ENCODE data around the gene ATG2B. TPM values are rescaled to one million over a fixed set of nuclear protein-coding genes. Genes with fewer than 3 reads are reported as not detected.

Gene ATG2B
- total RNA-seq, 1 donor from 2014 or later, result 11.9 TPM

DNA sequence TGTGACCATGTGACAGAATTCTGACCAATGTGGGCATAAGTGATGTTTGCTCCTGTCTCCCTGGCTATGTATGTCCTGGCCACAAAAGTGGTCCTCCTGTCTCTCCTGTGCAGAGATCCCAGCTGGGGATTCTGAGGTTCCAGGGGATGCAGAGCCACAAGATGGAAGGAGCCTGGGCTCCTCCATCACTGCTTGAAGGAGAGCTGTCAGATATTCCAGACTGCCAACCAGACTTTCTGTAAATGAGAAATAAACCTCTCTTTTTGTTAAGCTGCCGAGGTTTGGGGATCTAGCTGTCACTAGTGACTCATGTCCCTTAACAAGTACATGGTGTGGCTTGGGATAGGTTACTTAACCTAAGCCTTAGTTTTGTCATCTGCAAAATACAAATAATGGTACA is 85.3 kb downstream of the ATG2B start:
- Histone ChIP-seq H3F3A (ENCODE audit: low read depth) (peaks cover 8% of the 10 kb centered on the region), H3K9ac (no peak overlapping the region), H3K27ac (no peak overlapping the region), H3K4me2 (no peak overlapping the region), H3K9me3 (ENCODE audit: low read depth) (no peaks in the 10 kb centered on the region), H3K4me1 (peaks cover 12% of the 10 kb centered on the region), H4K20me1 (ENCODE audit: low read depth) (peaks cover 3% of the 10 kb centered on the region), H3K36me3 (no peaks in the 10 kb centered on the region), H2AFZ (replicated peaks) (no peak overlapping the region), H3K79me2 (ENCODE audit: low read depth) (no peaks in the 10 kb centered on the region), H3K4me3 (no peak overlapping the region), H3K27me3 (no peaks in the 10 kb centered on the region)
- no peaks in the 10 kb centered on the region for H3K27me3 Mint-ChIP-seq (ENCODE audit: insufficient read depth, low read depth)
- no peak for DNase-seq (ENCODE audit: low spot score)
- H3K27ac Mint-ChIP-seq, result no peak overlapping the region
- H3K4me1 Mint-ChIP-seq, result peaks cover 41% of the 10 kb centered on the region
- TF ChIP-seq EZH2 (IDR thresholded peaks at IDR 0.05) (no peak), EZH2phosphoT487 (IDR thresholded peaks at IDR 0.05) (no peak)
- TF ChIP-seq, protein P1, sequence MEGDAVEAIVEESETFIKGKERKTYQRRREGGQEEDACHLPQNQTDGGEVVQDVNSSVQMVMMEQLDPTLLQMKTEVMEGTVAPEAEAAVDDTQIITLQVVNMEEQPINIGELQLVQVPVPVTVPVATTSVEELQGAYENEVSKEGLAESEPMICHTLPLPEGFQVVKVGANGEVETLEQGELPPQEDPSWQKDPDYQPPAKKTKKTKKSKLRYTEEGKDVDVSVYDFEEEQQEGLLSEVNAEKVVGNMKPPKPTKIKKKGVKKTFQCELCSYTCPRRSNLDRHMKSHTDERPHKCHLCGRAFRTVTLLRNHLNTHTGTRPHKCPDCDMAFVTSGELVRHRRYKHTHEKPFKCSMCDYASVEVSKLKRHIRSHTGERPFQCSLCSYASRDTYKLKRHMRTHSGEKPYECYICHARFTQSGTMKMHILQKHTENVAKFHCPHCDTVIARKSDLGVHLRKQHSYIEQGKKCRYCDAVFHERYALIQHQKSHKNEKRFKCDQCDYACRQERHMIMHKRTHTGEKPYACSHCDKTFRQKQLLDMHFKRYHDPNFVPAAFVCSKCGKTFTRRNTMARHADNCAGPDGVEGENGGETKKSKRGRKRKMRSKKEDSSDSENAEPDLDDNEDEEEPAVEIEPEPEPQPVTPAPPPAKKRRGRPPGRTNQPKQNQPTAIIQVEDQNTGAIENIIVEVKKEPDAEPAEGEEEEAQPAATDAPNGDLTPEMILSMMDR (IDR thresholded peaks at IDR 0.05), result no peak
- no peak overlapping the region for H3K4me3 Mint-ChIP-seq
- peaks cover 2% of the 10 kb centered on the region for H3K36me3 Mint-ChIP-seq
- H3K9me3 Mint-ChIP-seq, result peaks cover 11% of the 10 kb centered on the region

DNA sequence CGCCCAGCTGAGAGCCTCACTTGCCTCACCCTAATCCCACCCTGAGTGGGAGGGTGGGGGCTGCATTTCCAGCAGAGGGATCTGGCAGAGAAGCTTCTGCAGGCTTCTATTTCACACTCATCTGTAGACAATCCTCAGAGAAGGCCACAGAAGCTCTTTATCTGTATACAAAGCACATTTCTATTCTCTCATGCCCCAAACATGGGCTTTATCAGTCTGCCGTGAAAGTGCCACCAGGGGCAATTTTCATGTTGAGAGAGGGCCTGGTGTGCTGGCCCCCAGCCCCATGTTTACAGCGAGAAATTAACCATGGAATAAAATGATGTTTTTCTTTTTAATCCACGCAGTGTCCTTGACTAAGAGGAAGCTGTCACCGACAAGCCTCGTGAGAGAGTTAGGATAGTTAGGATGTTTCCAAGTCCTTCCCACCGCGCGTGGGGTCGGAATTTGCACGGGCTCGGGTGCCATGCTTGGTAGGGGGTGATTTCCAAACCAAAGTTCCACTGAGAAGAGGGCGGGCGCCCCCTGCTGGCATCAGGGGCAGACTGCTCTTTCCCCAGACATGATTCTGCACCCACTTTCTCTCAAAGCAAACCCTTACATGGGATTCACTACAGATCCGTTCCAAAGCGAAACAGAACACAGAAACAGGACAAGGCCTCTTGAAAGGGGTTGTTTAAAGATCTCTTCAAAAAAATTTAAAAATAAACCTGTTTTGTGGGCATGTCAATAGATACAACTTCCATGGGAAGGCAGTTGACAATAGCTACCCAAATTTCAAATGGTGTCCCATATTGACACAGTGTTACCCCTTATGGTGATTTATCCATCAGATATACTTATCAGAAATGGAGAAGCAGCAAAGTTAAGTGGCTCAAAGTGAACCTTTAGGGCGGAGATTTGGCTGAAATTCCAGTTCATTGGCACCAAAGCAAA is 87.7 kb downstream of the ATG2B start:
- Histone ChIP-seq H3K4me2 (peak overlapping the region; percentile 26), H3K27ac (no peak overlapping the region), H4K20me1 (ENCODE audit: low read depth) (no peaks in the 10 kb centered on the region), H3K4me3 (no peak overlapping the region), H3K36me3 (no peaks in the 10 kb centered on the region), H3K27me3 (no peaks in the 10 kb centered on the region), H3K9me3 (ENCODE audit: low read depth) (no peaks in the 10 kb centered on the region), H3K4me1 (no peaks in the 10 kb centered on the region), H3K79me2 (ENCODE audit: low read depth) (no peaks in the 10 kb centered on the region), H3K9ac (no peak overlapping the region), H3F3A (ENCODE audit: low read depth) (no peaks in the 10 kb centered on the region), H2AFZ (replicated peaks) (peak overlapping the region; percentile 48)
- Mint-ChIP-seq H3K27ac (no peak overlapping the region), H3K4me1 (peaks cover 21% of the 10 kb centered on the region), H3K36me3 (peaks cover 2% of the 10 kb centered on the region), H3K27me3 (ENCODE audit: insufficient read depth, low read depth) (peaks cover under 1% of the 10 kb centered on the region), H3K4me3 (no peak overlapping the region), H3K9me3 (peaks cover 15% of the 10 kb centered on the region)
- peak; percentile 87 for DNase-seq (ENCODE audit: low spot score)
- TF ChIP-seq, protein P1 (IDR thresholded peaks at IDR 0.05), result peak; percentile 98
- TF ChIP-seq EZH2 (IDR thresholded peaks at IDR 0.05), result no peak
- TF ChIP-seq EZH2phosphoT487 (IDR thresholded peaks at IDR 0.05), result no peak

DNA sequence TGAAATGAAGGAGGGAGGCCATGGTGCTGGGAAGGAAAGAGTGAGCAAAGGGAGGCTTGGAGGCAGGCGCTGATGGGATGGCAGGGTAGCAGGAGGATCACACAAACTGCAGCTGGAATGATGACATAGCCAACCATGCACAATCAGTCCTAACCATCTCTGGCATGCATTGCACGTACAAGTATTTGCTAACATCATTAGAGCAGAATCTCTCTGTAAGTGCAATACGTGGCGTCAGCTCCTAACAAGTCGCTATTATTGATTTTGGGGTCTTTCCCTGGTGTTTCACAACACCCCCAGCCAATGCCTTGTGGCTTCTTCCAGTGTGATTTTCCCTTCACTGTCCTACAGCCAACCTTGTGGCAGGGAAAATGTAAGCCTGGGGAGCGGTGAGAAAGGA is 88.6 kb downstream of the ATG2B start:
- DNase-seq (ENCODE audit: low spot score), result no peak
- no peak overlapping the region for H3K4me3 Mint-ChIP-seq
- Histone ChIP-seq H3K4me3 (no peak overlapping the region), H3K4me1 (no peaks in the 10 kb centered on the region), H3F3A (ENCODE audit: low read depth) (no peaks in the 10 kb centered on the region), H2AFZ (replicated peaks) (no peak overlapping the region), H3K27ac (no peak overlapping the region), H3K9ac (no peak overlapping the region), H3K79me2 (ENCODE audit: low read depth) (no peaks in the 10 kb centered on the region), H3K4me2 (no peak overlapping the region), H4K20me1 (ENCODE audit: low read depth) (no peaks in the 10 kb centered on the region), H3K27me3 (no peaks in the 10 kb centered on the region), H3K9me3 (ENCODE audit: low read depth) (no peaks in the 10 kb centered on the region), H3K36me3 (no peaks in the 10 kb centered on the region)
- peaks cover 14% of the 10 kb centered on the region for H3K4me1 Mint-ChIP-seq
- peaks cover 15% of the 10 kb centered on the region for H3K9me3 Mint-ChIP-seq
- H3K27ac Mint-ChIP-seq, result no peak overlapping the region
- H3K27me3 Mint-ChIP-seq (ENCODE audit: insufficient read depth, low read depth), result peaks cover 2% of the 10 kb centered on the region
- TF ChIP-seq EZH2 (IDR thresholded peaks at IDR 0.05) (no peak), EZH2phosphoT487 (IDR thresholded peaks at IDR 0.05) (no peak)
- TF ChIP-seq, protein P1 (IDR thresholded peaks at IDR 0.05), result no peak
- H3K36me3 Mint-ChIP-seq, result peaks cover 2% of the 10 kb centered on the region

All from neural progenitor cell (in vitro differentiated cells).